SK-N-SH treated with all-trans-retinoic acid at 6 μM for 48 hours (cell line): ENCODE results near the gene LTO1.

Experiments used
- ARNTL ChIP-seq: fragments of 450-650 bp; formaldehyde crosslinking; IDR thresholded peaks from 2 replicates; pipeline ENCODE4 v1.5.0; 2020; ENCODE audit warnings: low read depth, mild to moderate bottlenecking, moderate library complexity, borderline replicate concordance
- CREB5 ChIP-seq: fragments of 250-450 bp; sonication (Bioruptor Pico); IDR thresholded peaks from 2 replicates; pipeline ENCODE4 v1.5.1; 2020; ENCODE audit warnings: low read depth, mild to moderate bottlenecking, moderate library complexity
- CSRNP3 ChIP-seq: fragments of 250-450 bp; sonication (Bioruptor Pico); IDR thresholded peaks from 2 replicates; pipeline ENCODE4 v1.5.1; 2021; ENCODE audit warnings: mild to moderate bottlenecking, moderate library complexity
- ISL1 ChIP-seq: fragments of 250-450 bp; sonication (Bioruptor Pico); IDR thresholded peaks from 2 replicates; pipeline ENCODE4 v2.1.2; 2022; ENCODE audit warnings: mild to moderate bottlenecking, moderate library complexity
- PPARA ChIP-seq: fragments of 250-450 bp; sonication (Bioruptor Pico); IDR thresholded peaks from 2 replicates; pipeline ENCODE4 v1.5.0; 2020; ENCODE audit warnings: mild to moderate bottlenecking, borderline replicate concordance
- RARB ChIP-seq: fragments of 250-450 bp; sonication (Bioruptor Pico); IDR thresholded peaks from 2 replicates; pipeline ENCODE4 v1.8.0; 2021; ENCODE audit warnings: mild to moderate bottlenecking, moderate library complexity
- SNAI2 ChIP-seq: fragments of 250-450 bp; sonication (Bioruptor Pico); IDR thresholded peaks from 2 replicates; pipeline ENCODE4 v1.5.0; 2020; ENCODE audit warnings: mild to moderate bottlenecking, moderate library complexity
- TCF4 ChIP-seq: fragments of 250-450 bp; sonication (Bioruptor Pico); IDR thresholded peaks from 2 replicates; pipeline ENCODE4 v1.8.0; 2021; ENCODE audit warnings: mild to moderate bottlenecking, moderate library complexity, borderline replicate concordance
- TOX ChIP-seq: fragments of 250-450 bp; sonication (Bioruptor Pico); IDR thresholded peaks from 2 replicates; pipeline ENCODE4 v1.8.0; 2021; ENCODE audit warnings: mild to moderate bottlenecking, moderate library complexity, borderline replicate concordance
- ZC3H10 ChIP-seq: fragments of 250-450 bp; sonication (Bioruptor Pico); IDR thresholded peaks from 2 replicates; pipeline ENCODE4 v1.5.1; 2021; ENCODE audit warnings: mild to moderate bottlenecking, moderate library complexity
- ZFP3 ChIP-seq: fragments of 250-450 bp; sonication (Bioruptor Pico); IDR thresholded peaks from 2 replicates; pipeline ENCODE4 v1.5.0; 2020; ENCODE audit warnings: mild to moderate bottlenecking, moderate library complexity
- ZNF565 ChIP-seq: fragments of 450-650 bp; formaldehyde crosslinking; conservative IDR thresholded peaks from 2 replicates; pipeline ENCODE4 v1.5.0; 2020; ENCODE audit warnings: low read depth, mild to moderate bottlenecking, moderate library complexity
- TF ChIP-seq, protein P1 (sequence below): fragments of 250-450 bp; sonication (Bioruptor Pico); IDR thresholded peaks from 2 replicates; pipeline ENCODE4 v1.8.0; 2020; ENCODE audit warnings: mild to moderate bottlenecking, moderate library complexity, borderline replicate concordance
- TF ChIP-seq, protein P2 (sequence below): fragments of 250-450 bp; sonication (Bioruptor Pico); IDR thresholded peaks from 2 replicates; pipeline ENCODE4 v1.8.0; 2021; ENCODE audit warnings: low read depth, mild to moderate bottlenecking, moderate library complexity, borderline replicate concordance

GRCh38 chr11:69663326-69663725 lies 11.8 kb downstream of the LTO1 start:
- no peak for TF ChIP-seq ZC3H10 (CRISPR knock-in tag)
- no peak for TF ChIP-seq TCF4 (CRISPR knock-in tag)
- no peak for TF ChIP-seq RARB
- no peak for TF ChIP-seq CSRNP3 (CRISPR knock-in tag)
- TF ChIP-seq ZFP3 (CRISPR knock-in tag), result no peak
- no peak for TF ChIP-seq ARNTL
- no peak for TF ChIP-seq PPARA (CRISPR knock-in tag)
- TF ChIP-seq, protein P1, sequence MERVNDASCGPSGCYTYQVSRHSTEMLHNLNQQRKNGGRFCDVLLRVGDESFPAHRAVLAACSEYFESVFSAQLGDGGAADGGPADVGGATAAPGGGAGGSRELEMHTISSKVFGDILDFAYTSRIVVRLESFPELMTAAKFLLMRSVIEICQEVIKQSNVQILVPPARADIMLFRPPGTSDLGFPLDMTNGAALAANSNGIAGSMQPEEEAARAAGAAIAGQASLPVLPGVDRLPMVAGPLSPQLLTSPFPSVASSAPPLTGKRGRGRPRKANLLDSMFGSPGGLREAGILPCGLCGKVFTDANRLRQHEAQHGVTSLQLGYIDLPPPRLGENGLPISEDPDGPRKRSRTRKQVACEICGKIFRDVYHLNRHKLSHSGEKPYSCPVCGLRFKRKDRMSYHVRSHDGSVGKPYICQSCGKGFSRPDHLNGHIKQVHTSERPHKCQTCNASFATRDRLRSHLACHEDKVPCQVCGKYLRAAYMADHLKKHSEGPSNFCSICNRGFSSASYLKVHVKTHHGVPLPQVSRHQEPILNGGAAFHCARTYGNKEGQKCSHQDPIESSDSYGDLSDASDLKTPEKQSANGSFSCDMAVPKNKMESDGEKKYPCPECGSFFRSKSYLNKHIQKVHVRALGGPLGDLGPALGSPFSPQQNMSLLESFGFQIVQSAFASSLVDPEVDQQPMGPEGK, result no peak
- TF ChIP-seq SNAI2 (CRISPR knock-in tag), result no peak
- no peak for TF ChIP-seq TOX
- no peak for TF ChIP-seq CREB5 (CRISPR knock-in tag)
- TF ChIP-seq ZNF565 (CRISPR knock-in tag), result no peak
- TF ChIP-seq, protein P2, sequence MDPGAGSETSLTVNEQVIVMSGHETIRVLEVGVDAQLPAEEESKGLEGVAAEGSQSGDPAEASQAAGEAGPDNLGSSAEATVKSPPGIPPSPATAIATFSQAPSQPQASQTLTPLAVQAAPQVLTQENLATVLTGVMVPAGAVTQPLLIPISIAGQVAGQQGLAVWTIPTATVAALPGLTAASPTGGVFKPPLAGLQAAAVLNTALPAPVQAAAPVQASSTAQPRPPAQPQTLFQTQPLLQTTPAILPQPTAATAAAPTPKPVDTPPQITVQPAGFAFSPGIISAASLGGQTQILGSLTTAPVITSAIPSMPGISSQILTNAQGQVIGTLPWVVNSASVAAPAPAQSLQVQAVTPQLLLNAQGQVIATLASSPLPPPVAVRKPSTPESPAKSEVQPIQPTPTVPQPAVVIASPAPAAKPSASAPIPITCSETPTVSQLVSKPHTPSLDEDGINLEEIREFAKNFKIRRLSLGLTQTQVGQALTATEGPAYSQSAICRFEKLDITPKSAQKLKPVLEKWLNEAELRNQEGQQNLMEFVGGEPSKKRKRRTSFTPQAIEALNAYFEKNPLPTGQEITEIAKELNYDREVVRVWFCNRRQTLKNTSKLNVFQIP, result no peak
- TF ChIP-seq ISL1 (CRISPR knock-in tag), result no peak
